NOMO-1 (cell line): ENCODE measurements around the gene TUBGCP2.
"Not testable (repeated sequence)": the region's sequence is repeated elsewhere in the genome, so short reads cannot be mapped to it uniquely, and the experiment has no call there.

ENCODE experiments used
- DNase-seq, 2 experiments: peaks; one replicate each; lab custom pipeline; 2025; ENCODE audit not compliant: unreplicated experiment in 2 of 2; lab: John Stamatoyannopoulos, UW

TUBGCP2 gene

DNA sequence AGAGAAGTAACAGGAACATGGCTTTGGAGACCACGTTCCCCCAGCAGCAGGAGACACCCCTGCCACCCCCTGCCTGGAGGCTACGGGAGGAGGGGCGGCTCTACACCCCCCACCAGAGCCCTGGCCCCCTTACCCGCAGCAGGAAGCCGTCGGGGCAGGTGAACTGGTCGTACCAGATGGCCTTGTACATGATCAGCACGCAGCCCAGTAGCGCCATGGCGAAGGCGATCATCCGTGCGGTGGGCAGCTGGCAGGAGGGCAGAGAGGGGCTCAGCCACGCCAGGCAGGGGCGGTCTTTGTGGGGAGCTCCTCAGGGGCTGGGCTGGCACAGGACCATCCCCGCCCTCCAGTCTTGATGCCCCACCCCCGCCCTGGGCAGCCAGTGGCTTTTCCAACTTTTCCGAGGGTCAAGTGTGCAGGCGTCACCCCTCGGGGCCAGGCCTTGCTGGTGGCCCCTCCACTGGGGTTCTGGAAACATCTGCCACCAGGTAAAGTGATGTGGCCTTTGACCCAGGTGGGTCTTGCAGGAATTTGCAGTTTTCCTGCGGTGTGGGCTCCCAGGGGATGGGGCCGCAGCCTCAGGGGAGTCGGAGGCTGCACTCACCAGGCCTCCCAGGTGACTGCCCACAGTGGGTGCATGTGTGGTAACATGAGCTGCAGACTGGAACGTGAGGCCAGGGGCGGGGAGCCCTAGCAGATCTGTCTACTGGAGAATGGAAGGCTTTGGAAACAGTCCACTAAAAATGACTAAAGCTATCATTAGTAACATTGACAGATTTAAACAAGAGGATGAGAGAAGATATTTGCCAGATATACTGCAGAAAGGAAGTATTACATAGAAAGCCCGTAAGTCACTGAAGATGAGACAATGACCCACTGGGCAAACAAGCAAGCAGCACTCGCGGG is 18.3 kb upstream of the TUBGCP2 start:
- no peak for DNase-seq

DNA sequence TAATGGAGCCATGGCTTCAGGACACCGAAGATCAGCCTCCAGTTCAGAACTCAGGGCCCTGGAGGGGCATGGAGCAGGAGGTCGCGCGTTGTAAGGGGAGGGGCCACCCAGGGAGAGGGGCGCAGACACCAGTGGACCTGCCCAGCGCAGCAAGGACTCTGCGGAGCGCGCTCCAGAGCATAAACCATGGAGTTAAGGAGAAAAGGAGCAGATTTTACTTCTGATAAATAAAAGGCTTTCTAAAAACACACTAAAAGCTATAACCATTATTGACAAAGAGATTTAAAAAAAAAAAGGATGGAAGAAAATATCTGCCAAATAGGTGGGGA is 17.5 kb upstream of the TUBGCP2 start:
- no peak for DNase-seq

- no peak for DNase-seq
These were observed 17.0 kb upstream of the TUBGCP2 start for GRCh38 chr10:133325440-133326222.

DNA sequence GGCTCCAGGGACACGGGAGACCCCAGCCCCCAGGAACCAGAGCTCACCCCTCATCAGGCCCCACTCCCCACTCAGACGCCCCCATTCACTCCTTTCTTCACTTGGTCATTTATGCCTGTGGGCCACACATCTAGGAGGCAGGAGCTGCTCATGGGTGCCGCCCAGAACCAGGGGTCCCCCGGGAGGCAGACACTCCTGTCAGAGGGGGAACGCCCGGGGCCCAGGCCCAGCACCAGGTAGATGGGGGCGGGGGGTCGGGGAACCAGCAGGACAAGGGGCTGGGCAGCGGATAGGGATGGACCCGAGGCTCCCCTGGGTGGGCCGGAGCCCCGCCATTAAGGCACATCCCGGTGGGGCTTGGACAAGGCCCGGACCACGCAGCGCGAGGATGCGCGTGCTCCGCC is 16.2 kb upstream of the TUBGCP2 start:
- no peak for DNase-seq

- DNase-seq = no peak
These were observed 15.6 kb upstream of the TUBGCP2 start for GRCh38 chr10:133324198-133324792.

DNA sequence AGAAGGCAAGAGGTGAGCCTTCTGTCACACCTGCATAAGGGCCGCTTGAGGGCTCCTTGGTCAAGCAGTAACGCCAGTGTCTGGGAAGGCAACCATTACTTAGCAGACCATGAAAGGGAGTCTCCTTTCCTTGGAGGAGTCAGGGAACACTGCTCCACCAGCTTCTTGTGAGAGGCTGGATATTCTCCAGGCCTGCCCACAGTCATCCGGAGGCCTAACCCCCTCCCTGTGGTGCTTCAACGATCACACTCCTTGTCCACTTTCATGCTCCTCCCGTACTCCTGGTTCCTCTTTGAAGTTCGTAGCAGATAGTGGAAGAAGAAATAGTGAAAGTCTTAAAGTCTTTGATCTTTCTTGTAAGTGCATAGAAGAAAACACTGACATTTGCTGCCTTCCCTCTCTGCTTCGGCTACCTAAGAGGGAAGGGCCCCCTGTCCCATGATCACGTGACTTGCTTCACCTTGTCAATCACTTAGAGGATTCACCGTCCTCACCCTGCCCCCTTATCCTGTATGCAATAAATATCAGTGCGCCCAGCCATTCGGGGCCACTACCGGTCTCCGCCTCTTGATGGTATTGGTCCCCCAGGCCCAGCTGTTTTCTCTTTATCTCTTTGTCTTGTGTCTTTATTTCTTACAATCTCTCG is 13.5 kb upstream of the TUBGCP2 start:
- DNase-seq = not testable (repeated sequence)

DNA sequence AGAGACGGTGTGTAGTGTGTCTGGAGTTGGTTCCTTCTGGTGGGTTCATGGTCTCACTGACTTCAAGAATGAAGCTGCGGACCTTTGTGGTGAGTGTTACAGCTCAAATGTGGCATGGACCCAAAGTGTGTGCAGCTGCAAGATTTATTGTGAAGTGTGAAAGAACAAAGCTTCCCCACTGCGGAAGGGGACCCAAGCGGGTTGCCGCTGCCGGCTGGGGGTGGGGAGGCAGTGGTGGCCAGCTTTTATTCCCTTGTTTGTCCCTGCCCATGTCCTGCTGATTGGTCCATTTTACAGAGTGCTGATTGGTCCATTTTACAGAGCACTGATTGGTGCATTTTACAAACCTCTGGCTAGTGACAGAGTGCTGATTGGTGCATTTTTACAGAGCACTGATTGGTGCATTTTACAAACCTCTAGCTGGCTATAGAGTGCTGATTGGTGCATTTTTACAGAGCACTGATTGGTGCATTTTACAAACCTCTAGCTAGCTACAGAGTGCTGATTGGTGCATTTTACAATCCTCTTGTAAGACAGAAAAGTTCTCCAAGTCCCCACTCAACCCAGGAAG is 12.3 kb upstream of the TUBGCP2 start:
- not testable (repeated sequence) for DNase-seq

- DNase-seq = peak; percentile 57 to 61
These were observed 9.9 kb upstream of the TUBGCP2 start for GRCh38 chr10:133318494-133319127.

GRCh38 chr10:133316732-133317131 is 8.1 kb upstream of the TUBGCP2 start:
- DNase-seq = no peak

- DNase-seq = no peak
These were observed 7.6 kb upstream of the TUBGCP2 start for GRCh38 chr10:133316266-133316665.

DNA sequence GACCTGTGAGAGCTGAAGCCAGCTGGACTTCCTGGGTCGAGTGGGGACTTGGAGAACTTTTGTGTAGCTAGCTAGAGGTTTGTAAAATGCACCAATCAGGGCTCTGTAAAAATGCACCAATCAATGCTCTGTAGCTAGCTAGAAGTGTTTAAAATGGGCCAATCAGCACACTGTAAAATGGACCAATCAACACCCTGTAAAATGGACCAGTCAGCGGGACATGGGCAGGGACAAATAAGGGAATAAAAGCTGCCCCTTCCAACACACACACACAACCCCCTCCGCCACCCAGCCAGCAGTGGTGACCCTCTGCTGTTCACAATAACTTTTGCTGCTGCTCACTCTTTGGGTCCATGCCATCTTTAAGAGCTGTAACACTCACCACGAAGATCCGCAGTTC is 7.2 kb upstream of the TUBGCP2 start:
- DNase-seq = no peak

GRCh38 chr10:133314911-133315310 is 6.2 kb upstream of the TUBGCP2 start:
- DNase-seq = no peak

DNA sequence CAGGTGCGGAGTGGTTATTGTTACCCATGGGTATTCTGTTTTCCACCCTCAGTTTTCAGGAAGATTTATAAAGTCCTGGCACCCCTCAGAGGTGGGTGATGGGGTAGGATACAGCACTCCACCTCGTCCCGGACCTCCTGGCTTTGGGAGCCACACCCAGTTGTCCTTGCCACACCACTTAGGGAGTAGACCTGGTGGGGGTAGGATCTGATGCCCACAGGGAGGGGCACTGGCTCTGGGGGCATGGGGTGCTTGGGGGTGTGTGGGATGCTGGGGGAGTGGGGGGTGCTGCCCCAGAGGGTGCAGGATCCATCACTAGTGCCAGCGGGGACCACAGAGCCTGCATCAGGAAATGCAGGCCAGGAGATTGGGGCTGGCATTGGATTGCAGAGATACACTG is 4.5 kb upstream of the TUBGCP2 start:
- no peak for DNase-seq

DNA sequence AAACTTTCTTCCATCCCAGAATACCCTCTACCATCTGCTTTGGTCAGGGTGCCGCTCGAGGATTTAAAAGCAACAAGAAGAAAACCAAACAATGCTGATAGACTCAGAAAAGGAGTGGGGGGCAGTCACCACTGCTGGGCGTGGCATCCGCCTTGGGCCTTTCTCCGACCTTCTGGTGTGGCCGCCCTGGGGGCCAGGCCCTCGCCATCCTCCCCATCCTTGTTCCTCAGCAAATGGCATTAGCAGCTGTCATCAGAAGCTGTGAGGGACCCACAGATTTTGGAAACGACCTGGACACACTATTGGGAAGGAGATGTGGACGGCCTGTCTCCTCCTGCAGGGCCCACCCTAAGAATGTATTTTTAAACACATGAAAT is 4.1 kb upstream of the TUBGCP2 start:
- no peak for DNase-seq

- no peak for DNase-seq
These were observed 3.5 kb upstream of the TUBGCP2 start for GRCh38 chr10:133312016-133312768.

DNA sequence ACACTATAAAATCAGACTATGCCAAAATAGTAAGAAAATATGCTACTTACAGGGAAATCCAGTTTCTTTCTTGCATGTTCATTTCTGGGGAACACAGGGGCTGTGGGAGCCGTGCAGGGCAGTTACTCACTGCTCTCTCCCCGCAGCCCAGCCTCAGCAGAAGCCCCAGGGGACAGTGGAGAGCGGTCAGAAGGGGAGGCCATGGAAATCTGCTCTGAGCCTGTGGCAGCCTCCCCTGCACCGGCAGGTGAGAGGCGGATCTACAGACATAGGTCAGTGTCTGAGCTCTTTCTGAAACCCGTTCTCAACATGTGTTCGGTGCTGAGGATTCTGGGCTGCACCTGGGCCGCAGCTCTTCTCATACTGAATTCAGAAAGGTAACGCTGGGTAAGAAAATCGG is 2.9 kb upstream of the TUBGCP2 start:
- DNase-seq = no peak

- no peak for DNase-seq
These were observed 2.1 kb upstream of the TUBGCP2 start for GRCh38 chr10:133310789-133311188.

DNA sequence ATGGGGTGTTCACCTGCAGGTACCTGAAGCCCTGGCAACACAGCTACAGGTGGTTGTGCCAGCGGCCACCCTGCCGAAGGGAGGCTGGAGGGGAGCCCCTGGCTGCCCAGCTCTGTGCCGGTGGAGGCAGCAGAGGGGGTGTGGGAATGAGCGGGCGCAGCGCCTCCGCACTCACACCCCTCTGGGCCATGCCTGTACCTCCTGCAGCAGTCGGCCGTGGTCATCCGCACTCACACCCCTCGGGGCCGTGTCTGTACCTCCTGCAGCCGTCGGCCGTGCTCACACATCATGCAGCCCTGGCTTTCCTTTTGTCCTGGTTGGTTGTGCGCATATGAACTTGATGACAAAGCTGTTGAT is 1.7 kb upstream of the TUBGCP2 start:
- DNase-seq = no peak

DNA sequence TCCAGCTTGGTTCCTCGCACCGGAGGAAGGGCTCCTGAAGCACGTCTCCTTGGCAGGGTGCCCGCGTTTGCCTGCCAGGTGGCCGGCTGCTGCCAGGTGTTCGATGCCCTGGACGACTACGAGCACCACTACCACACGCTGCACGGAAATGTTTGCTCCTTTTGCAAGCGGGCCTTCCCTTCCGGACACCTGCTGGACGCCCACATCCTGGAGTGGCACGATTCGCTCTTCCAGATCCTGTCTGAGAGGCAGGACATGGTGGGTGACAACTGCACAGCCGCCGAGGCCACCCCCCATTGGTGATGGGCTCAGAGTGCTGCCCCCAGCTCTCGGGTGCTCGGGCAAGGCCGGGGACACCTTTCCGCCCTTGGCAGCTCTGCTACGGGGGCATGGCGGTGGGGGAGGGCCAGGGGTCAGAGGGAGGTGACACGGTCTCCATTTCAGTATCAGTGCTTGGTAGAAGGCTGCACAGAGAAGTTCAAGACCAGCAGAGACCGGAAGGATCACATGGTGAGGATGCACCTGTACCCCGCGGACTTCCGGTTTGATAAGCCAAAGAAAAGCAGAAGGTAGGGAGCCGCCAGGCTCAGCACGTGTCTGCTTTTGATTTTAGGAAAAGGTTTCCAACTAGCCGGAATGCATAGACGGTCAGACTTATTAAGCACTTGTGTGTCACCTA is 1.2 kb upstream of the TUBGCP2 start:
- no peak for DNase-seq
